ENCODE measurements around the gene NIPSNAP3A. TPM values are rescaled to one million over a fixed set of nuclear protein-coding genes. Genes with fewer than 3 reads are reported as not detected.
A peak's percentile ranks its signal among the peaks of the same experiment; 100 is the strongest.

The NIPSNAP3A gene
- total RNA-seq, 4 donors from 2014 or later = 7.9 to 30.5 (median 17.6) TPM

GRCh38 chr9:104740621-104741020 lies 6.9 kb upstream of the NIPSNAP3A start:
- H3K36me3 ChIP-seq = no peaks in the 10 kb centered on the region
- no peaks in the 10 kb centered on the region for H3K4me1 ChIP-seq
- no peak for TF ChIP-seq CTCF (IDR thresholded peaks at IDR 0.05)
- TF ChIP-seq POLR2A (IDR thresholded peaks at IDR 0.05) = no peak
- DNase-seq = no peak
- no peak overlapping the region for H3K27ac ChIP-seq
- no peak overlapping the region for H3K4me3 ChIP-seq
- H3K9me3 ChIP-seq = no peaks in the 10 kb centered on the region
- no peaks in the 10 kb centered on the region for H3K27me3 ChIP-seq

GRCh38 chr9:104743376-104743985 lies 4.0 kb upstream of the NIPSNAP3A start:
- no peak for DNase-seq
- Histone ChIP-seq H3K4me3 (no peak overlapping the region), H3K4me1 (no peaks in the 10 kb centered on the region), H3K9me3 (no peaks in the 10 kb centered on the region), H3K36me3 (no peaks in the 10 kb centered on the region), H3K27ac (no peak overlapping the region), H3K27me3 (no peaks in the 10 kb centered on the region)
- TF ChIP-seq CTCF (IDR thresholded peaks at IDR 0.05) (peak; percentile 53 to 89 (median 78)), POLR2A (IDR thresholded peaks at IDR 0.05) (no peak)

GRCh38 chr9:104745852-104746251 lies 1.6 kb upstream of the NIPSNAP3A start:
- Histone ChIP-seq H3K36me3 (no peaks in the 10 kb centered on the region), H3K4me3 (no peak overlapping the region), H3K4me1 (peaks cover 0 to 11% (median 0%) of the 10 kb centered on the region in 4 donors), H3K9me3 (no peaks in the 10 kb centered on the region), H3K27me3 (no peaks in the 10 kb centered on the region), H3K27ac (no peak overlapping the region)
- DNase-seq = no peak
- no peak for TF ChIP-seq POLR2A (IDR thresholded peaks at IDR 0.05)
- TF ChIP-seq CTCF (IDR thresholded peaks at IDR 0.05) = no peak

GRCh38 chr9:104746285-104746684 lies 1.2 kb upstream of the NIPSNAP3A start:
- Histone ChIP-seq H3K27me3 (no peaks in the 10 kb centered on the region), H3K9me3 (no peaks in the 10 kb centered on the region), H3K36me3 (peaks cover 0 to 2% (median 0%) of the 10 kb centered on the region in 3 donors), H3K27ac (no peak overlapping the region), H3K4me3 (no peak overlapping the region), H3K4me1 (peaks cover 0 to 11% (median 0%) of the 10 kb centered on the region in 4 donors)
- no peak for TF ChIP-seq CTCF (IDR thresholded peaks at IDR 0.05)
- TF ChIP-seq POLR2A (IDR thresholded peaks at IDR 0.05) = no peak
- no peak for DNase-seq

GRCh38 chr9:104746798-104747197 lies 685 bp upstream of the NIPSNAP3A start:
- H3K9me3 ChIP-seq = no peaks in the 10 kb centered on the region
- TF ChIP-seq CTCF (IDR thresholded peaks at IDR 0.05) (no peak), POLR2A (IDR thresholded peaks at IDR 0.05) (no peak)
- H3K27me3 ChIP-seq = no peaks in the 10 kb centered on the region
- peak overlapping the region; percentile 71 to 90 (median 80) for H3K4me3 ChIP-seq
- H3K27ac ChIP-seq = peak overlapping the region; percentile 89 to 96 (median 96)
- peaks cover 0 to 11% (median 0%) of the 10 kb centered on the region in 4 donors for H3K4me1 ChIP-seq
- peaks cover 0 to 7% (median 0%) of the 10 kb centered on the region in 3 donors for H3K36me3 ChIP-seq
- DNase-seq = no peak

All from Peyer's patch (tissue), 4 donors.